Measurements from ENCODE around the gene ALKBH2. TPM values are rescaled to one million over a fixed set of nuclear protein-coding genes. Genes with fewer than 3 reads are reported as not detected.

ALKBH2 gene
- total and polyA plus RNA-seq, 2 of the 8 experiments (the other 6 are each of a cell fraction or from before 2014, with no cell fraction given): 19.1 to 22.5 TPM

GRCh38 chr12:109099431-109100020 is 6.3 kb upstream of the ALKBH2 start (continued):
- no peak for TF ChIP-seq ZNF274 (IDR thresholded peaks at IDR 0.05; ENCODE audit: borderline replicate concordance, extremely low read depth, low read length)
- no peak for TF ChIP-seq SIRT6 (IDR thresholded peaks at IDR 0.05; ENCODE audit: low read length)

Measured in H1 (cell line).